SKM-1 (cell line): Measurements from ENCODE around the gene GPLD1.

Experiments
- DNase-seq: peaks from one replicate; lab custom pipeline; 2025; ENCODE audit not compliant: unreplicated experiment; lab: John Stamatoyannopoulos, UW

GPLD1 gene

DNA sequence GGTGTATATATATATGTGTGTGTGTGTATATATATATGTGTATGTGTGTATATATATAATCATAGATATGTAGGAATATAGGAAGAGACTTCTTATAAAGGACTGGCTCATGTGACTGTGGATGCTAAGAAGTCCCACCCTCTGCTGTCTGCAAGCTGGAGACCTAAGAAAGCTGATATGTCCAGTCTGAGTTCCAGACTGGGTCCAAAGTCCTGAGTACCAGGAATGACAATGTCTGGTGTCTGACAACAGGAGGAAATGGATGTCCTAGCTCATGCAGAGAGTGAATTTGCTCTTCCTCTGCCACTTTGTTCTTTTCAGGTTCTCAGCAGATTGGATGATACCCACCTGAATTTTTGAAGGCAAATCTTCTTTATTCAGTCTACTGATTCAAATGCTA lies 12.5 kb upstream of the GPLD1 start:
- no peak for DNase-seq

- DNase-seq = no peak
These were observed 12.0 kb upstream of the GPLD1 start for GRCh38 chr6:24501374-24501773.

DNA sequence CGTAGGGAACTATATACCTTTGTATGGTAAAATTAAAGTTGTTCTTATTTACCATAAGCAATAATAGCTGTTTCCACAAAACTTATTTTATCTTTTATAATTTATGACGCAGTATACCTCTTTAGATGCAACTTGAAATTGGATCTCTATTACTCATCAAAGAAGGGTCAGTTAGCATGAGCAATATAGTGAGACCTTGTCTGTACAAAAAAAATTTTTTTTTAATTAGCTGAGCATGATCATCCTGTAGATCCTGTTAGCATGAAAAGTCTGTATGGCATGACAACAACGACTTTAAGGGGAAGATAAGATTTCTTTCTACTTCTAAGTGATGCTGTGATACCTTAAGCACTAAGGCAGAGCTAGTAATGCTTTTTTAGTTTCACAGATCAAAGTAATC lies 11.3 kb upstream of the GPLD1 start:
- DNase-seq = no peak

DNA sequence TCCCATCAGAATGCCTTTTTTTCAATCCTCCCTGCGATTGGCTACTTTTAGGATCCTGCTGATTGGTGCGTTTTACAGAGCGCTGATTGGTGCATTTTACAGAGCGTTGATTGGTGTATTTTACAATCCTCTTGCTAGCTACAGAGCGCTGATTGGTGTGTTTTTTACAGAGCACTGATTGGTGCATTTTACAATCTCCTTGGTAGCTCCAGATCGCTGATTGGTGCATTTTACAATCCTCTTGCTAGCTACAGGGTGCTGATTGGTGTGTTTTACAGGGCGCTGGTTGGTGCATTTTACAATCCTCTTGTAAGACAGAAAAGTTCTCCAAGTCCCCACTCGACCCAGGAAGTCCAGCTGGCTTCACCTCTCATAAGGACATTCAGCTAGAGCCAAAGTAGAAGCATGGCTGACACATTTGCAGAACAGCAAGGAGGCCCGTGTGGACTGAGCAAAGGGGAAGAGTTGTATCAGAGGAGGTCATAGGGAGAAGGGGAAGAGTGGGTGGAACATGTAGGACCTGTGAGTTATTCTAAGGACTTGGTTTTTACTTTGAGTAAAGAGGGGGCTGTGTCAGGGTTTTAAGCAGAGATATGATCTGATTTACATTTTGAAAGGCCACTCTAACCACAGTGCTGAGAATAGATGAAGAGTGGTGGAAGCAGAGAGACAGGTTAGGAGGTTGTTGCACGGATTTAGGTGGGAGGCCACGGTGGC lies 8.0 kb upstream of the GPLD1 start:
- DNase-seq = no peak

DNA sequence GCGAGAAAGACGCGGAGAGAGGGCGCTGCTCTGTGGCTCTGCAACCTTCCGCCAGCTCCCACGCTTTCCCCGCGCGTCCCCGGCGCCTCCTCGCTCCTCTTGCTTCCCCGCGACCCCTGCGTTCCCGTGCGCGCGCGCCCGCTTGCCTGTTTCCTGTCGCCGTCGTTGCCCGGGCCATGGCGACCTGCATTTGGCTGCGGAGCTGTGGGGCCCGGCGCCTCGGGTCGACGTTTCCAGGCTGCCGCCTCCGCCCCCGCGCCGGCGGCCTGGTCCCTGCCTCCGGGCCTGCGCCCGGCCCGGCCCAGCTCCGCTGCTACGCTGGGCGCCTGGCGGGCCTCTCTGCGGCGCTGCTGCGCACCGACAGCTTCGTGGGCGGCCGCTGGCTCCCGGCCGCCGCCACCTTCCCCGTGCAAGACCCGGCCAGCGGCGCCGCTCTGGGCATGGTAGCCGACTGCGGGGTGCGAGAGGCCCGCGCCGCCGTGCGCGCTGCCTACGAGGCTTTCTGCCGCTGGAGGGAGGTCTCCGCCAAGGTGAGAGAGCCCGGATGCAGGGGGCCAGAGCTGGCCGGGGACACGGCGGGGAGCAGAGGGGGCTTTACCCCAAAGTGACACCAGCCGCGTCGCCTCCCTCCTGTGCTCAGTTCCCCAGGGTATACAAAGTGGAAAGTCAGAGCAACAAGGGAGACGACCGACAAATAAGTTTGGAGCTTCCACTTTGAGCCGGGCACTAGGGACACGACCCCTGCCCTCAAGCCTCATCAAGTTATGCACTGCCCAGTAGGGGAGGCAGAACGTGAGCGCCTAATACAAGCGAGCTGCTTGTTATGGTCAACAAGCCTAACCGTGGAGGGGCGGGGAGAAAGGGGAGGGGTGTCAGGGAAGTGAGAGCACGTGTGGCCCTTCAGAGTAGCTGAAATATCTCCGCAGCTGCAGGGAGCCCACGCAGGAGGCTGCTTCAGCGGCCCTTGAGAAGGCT lies 5.7 kb upstream of the GPLD1 start, which contains the start of gene ALDH5A1:
ALDH5A1 (plus strand) TSS at position 149 of the 975 bp plus-strand sequence; CDS start at position 177, 28 bp downstream.
- DNase-seq = peak; percentile 67

DNA sequence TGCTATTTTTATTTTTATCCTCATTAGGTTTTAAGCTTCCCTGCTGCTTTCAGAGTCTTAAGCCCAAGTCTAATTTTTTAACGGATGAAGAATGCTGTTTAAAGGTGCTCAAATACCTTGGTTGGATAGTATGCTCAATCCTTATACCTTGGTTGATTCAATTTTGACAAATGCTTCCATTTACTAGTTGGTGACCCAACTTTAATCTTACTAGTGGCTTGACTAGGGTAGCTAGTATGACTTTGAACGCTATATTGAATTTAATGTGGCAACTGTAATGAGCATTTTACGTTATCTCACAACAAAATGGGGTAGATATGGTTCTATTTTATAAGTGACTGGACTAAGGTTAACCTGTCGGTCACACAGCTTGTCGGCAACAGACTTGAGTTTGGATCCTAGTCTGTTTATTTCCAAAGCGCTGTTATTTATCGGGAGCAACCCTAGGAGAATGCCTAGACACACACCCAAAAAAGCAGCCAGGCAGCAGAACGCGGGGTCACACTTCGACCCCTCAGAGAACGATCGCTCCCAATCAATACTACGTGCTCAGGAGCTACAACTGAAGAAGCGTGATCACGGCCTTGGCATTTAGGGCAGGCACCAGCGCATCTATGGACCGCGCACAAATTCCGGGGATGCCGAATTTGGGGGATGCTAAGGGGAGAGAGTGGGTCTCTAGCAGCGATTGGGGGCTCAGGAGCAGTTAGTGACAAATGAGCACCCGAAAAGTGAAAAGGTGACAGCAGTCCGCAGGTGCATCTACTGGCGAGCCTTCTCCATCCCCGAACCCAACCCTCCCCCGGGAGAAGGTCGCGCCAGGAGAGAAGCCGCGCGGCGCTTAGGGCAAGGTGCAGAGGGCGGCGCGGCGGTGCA lies 4.8 kb upstream of the GPLD1 start:
- DNase-seq = no peak

DNA sequence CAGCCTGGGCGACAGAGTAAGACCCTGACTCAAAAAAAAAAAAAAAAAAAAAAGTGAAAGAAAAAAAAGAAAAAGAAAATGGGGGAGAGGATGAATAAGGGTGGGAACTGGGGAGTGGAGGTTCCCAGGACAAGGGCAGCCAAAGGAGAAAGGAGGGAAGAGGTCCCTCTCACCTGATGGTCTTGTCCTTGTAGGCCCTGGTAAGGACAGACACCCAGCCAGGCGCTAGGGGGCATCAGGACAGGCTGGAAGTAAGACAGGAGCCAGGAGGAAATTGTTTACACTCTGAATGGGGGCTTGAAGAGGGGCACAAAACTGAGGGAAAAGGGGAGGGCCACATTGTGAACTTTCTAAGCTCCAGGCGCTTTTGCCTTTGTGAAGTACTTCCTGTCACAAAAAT lies 3.1 kb upstream of the GPLD1 start:
- DNase-seq = peak; percentile 6

DNA sequence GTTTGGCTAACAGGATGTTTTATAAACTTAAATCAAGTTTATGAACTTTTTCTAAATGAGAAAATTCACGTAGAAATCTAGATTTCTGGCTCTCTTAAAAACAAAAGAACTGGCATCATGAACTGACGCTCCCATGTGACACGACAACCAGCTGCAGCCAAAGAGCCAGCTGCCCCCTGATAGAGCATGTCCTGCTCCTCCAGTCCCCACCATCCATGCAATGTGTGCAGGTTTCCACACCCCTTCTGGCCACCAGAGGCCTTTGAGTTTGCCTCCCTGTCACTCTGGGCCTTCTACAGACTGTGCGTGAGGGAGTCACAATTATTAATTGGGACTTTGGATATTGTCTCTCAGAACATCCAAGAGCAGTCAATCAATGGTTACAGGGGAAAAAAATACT lies 1.6 kb upstream of the GPLD1 start:
- DNase-seq = no peak

DNA sequence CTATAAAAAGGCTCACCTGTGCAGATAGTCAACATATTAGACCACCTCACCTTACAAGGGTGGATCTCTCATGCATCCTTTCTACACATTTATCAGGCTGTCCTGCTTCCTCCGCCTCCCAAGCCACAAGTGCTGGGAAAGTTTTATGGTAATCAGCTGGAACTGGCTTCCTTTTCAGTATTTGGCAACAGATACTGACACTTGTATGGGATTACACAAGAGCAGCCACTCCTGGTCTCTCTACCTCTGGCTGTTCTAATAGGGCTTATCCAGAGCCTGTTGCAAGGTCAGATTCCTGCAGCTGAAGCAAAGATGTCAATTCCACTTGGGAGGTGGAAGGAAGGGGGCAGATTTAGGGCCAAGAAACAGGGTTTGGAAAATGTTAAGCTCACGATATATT lies 503 bp upstream of the GPLD1 start:
- peak; percentile 19 for DNase-seq

DNA sequence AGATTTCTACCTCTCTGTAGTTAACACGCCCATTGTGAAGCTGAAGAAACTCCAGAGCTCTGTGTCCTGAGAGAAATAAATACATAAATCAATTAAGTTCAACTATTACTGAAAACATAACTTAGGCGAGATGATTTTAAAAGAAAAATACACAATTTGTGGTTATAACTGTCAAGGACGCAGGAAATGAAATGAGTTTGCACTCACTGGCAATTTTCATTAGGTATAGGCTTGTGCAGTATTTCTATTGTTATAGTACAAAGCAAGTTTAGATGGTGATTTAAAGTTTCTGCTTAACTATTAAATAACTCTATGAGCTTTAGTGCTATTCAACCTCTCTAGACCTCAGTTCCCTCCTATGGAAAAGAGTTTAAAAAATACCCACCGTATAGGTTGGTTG lies 3.3 kb downstream of the GPLD1 start:
- no peak for DNase-seq

DNA sequence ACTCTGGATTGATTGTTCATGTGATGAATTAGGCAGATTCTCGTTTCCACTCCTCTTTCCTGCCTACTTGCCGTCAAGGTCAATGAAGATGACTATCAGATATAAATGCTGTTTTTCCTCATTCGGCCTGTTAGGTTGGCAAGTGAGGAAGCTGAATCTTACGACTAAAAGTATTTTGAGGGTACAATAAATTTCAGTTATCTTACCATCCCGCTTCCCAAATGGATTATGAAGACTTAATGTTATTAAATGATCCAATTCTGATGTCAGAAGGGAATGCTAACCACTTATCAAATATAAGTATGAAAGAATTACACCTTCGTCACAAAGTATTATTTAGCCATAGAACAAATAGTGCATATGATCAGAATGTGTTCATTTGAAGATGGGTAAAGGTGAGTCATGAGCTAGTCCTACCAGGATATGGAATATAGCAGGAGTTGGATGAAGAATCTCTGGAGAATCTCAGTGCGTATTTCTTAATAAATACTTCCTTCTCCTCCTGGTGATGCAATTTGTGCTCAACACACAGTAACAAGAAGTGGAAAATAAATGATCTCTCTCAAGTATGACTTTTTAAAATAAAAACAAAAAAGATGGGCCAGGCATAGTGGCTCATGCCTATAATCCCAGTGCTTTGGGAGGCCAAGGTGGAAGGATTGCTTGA lies 4.6 kb downstream of the GPLD1 start:
- no peak for DNase-seq

DNA sequence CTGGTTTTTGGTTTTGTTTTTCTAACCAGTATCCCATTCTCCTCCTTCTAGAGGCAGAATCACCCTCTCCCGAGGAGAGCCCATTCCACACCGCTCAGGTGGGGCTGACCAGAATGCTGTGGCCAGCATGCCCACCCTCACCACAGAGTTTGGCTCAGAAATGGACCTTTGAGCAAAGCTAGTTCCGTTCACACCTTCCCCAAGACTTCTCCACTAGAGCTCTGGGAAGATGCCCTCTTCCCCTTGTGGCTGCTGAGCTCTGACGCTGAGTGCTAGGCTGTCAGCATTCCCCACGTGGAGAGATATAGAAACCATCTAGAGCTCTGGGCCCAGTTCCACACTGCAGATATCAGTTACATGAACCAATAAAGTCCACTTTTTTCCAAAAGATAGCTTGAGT lies 7.9 kb downstream of the GPLD1 start:
- DNase-seq = no peak

DNA sequence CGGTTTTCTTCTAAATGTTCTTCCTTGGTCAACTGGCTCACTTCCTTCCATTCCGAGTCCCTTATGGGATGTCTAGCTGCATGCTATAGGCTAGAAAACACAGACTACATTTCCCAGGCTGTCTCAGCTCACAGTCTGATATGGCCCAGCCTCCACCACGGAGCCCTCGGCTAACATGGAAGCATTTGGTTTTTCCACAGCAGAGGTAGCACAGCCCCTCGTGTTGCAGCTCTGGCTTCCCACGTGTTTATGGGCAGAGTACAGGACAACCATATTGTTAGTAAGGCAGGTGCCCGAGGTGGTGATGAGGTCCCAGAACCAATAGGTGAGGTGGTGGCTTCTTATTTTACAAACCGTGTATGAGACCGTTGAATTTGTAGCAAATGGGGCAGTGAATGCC lies 8.7 kb downstream of the GPLD1 start:
- DNase-seq = no peak

DNA sequence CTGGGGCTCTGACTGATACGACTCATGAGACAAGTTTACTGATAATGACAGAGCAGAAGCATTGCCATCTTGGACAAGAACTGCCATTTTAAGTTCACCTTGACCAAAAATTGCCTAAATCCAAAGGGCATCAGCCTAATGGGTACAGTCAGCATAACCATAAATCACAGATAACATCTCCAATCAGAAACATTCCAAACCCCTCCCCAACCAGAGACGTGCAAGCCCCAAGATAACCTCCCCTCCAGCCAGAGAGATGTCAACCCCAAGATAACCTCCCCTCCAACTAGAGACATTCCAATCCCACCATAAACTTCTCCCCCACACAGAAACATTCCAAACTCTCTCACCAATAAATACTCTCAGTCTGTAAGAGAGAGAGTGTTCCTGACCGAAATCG lies 10.5 kb downstream of the GPLD1 start:
- DNase-seq = no peak

DNA sequence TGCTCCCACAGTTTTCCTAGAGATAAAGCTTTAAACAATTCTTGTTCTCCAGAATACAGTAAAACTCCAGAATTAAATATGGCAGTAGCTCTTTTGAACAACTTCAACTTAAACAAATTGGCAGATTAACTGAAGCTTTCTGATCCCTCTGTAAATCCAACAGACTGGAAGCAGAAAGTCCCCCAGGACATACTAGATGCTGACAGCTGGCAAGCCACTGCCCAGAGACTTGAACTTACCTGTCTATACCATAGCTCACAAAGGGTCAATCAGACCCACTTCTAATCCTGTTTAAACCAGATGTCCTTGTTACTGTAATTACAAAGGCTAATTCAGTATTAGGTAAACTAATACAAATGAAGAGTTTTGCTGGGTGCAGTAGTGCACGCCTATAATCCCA lies 12.3 kb downstream of the GPLD1 start:
- no peak for DNase-seq

DNA sequence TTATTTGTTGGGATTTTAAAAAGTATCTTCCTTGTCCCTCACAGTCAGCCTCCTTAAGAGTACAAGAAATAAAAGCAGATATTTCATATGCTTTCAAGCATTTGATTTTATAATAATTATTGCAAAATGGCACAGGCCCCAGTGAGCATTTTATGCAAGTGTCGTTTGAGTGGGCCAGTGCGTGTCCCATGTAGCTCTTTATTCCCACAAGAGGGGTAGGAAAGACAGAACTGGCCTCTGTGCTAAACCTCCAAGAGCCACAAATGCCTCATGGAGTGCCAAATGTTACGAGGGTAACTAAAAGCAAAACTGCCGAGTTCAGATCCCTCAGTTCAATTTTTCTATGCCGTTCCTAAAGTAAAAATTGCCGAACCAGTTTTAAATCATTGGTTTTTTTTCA lies 12.7 kb downstream of the GPLD1 start:
- no peak for DNase-seq

GRCh38 chr6:24472181-24472580 lies 17.2 kb downstream of the GPLD1 start:
- no peak for DNase-seq

DNA sequence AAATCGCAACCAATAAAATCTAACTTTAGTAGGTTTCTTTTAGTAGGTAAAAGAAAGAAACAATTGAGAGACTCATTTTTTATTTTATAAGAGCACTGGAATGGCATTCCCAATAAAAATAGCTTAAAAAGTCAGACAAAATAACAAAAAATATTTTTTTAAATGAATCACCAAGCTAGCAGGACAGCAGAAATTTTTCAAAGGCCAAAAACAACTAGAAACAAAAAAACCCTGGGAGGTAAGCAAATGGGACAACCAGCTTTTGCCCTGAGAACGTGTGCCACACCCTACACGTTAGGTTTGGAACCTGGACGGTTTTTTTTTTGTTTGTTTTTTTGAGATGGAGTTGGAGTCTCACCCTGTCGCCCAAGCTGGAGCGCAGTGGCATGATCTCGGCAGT lies 19.6 kb downstream of the GPLD1 start:
- no peak for DNase-seq

DNA sequence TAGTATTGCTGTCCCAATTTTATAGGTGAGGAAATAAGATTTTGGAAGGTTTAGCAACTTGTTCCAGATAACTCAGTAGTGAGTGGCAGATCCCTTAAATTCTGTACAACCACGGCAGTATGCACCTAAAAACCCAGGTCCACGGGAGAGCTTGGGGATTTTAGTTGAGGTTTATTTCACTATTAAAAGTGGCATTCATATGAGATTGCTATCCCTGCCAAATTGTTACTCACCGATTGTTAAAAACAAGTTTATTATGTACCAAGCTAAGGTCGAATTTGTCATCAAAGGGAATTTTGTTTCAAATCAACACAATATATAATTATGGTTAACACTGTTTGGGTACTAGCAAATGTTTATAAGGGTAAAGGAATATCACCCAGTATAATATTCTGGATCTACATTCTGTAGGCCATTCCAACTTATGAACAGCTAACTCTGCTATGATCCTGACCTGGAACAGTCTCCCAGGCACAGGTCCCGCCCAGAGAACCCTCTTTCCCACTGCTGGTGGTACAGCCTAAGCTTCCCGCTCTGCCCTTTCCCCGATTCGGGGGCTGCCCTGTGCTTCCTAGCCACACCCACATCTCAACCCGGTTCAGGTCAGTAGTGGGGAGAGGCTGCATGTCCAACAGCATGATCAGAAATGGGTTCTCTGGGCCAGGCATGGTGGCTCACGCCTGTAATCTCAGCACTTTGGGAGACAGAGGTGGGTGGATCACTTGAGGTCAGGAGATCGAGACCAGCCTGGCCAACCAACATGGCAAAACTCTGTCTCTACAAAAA lies 24.9 kb downstream of the GPLD1 start:
- DNase-seq = no peak

DNA sequence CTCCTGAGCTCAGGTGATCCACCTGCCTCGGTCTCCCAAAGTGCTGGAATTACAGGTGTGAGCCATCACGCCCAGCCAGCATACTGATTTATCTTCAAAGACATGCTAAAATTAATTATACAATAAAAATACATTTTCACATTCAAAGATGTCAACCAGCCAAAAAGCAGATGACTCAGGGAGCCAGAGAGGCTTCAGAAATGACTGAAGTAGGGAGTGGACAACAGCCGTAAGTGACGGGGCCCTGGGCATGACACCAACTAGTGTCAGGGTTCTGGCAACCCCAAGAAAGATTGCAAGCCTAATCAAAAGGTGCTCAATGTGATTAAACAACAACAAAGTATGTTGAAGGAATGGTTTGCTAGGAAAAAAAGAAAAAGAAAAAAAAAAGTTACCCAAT lies 28.4 kb downstream of the GPLD1 start:
- no peak for DNase-seq
